GM21526 (cell line): Measurements from ENCODE around the gene RPS6KA2.

Source experiments
- ATAC-seq: cut with Tn5 transposase; IDR thresholded peaks from one replicate; pipeline ENCODE4 v1.9.1; 2021; ENCODE audit warnings: moderate library complexity; ENCODE audit not compliant: unreplicated experiment, low FRiP score

The RPS6KA2 gene

GRCh38 chr6:166656230-166657151 is 29.4 kb upstream of the RPS6KA2 start:
- ATAC-seq, result no peak

GRCh38 chr6:166655713-166656229 is 28.7 kb upstream of the RPS6KA2 start:
- no peak for ATAC-seq

GRCh38 chr6:166655251-166655650 is 28.2 kb upstream of the RPS6KA2 start:
- ATAC-seq, result no peak

GRCh38 chr6:166654573-166654972 is 27.5 kb upstream of the RPS6KA2 start:
- no peak for ATAC-seq

GRCh38 chr6:166653639-166653941 is 26.5 kb upstream of the RPS6KA2 start:
- no peak for ATAC-seq

- no peak for ATAC-seq
Measured at GRCh38 chr6:166650824-166651807, 24.1 kb upstream of the RPS6KA2 start.

- ATAC-seq, result no peak
Measured at GRCh38 chr6:166650047-166650446, 23.0 kb upstream of the RPS6KA2 start.

- no peak for ATAC-seq
Measured at GRCh38 chr6:166648846-166649245, 21.8 kb upstream of the RPS6KA2 start.

- ATAC-seq, result no peak
Measured at GRCh38 chr6:166647896-166648295, 20.8 kb upstream of the RPS6KA2 start.

GRCh38 chr6:166646716-166647115 is 19.7 kb upstream of the RPS6KA2 start:
- ATAC-seq, result no peak

GRCh38 chr6:166645896-166646295 is 18.8 kb upstream of the RPS6KA2 start:
- ATAC-seq, result no peak

- ATAC-seq, result no peak
Measured at GRCh38 chr6:166644681-166645080, 17.6 kb upstream of the RPS6KA2 start.

GRCh38 chr6:166643891-166644590 is 17.0 kb upstream of the RPS6KA2 start:
- ATAC-seq, result no peak

- no peak for ATAC-seq
Measured at GRCh38 chr6:166642646-166643045, 15.6 kb upstream of the RPS6KA2 start.

GRCh38 chr6:166640342-166641043 is 13.4 kb upstream of the RPS6KA2 start:
- ATAC-seq, result no peak

GRCh38 chr6:166639921-166640320 is 12.9 kb upstream of the RPS6KA2 start:
- ATAC-seq, result no peak

GRCh38 chr6:166638573-166638964 is 11.5 kb upstream of the RPS6KA2 start:
- ATAC-seq, result no peak

- ATAC-seq, result no peak
Measured at GRCh38 chr6:166637812-166638572, 10.9 kb upstream of the RPS6KA2 start.

- no peak for ATAC-seq
Measured at GRCh38 chr6:166636934-166637333, 9.9 kb upstream of the RPS6KA2 start.
